Measurements from ENCODE around the gene OR14I1.
"Not testable (repeated sequence)": the region's sequence is repeated elsewhere in the genome, so short reads cannot be mapped to it uniquely, and the experiment has no call there.

OR14I1 gene

GRCh38 chr1:248686815-248687214 lies 15.8 kb downstream of the OR14I1 start:
- DNase-seq (ENCODE audit: low read depth): no peak

GRCh38 chr1:248681651-248682050 lies 20.9 kb downstream of the OR14I1 start:
- DNase-seq (ENCODE audit: low read depth): no peak

- no peak for DNase-seq (ENCODE audit: low read depth)
Observed at GRCh38 chr1:248670003-248670402, 32.6 kb downstream of the OR14I1 start.

GRCh38 chr1:248663453-248664328 lies 38.9 kb downstream of the OR14I1 start:
- DNase-seq (ENCODE audit: low read depth): not testable (repeated sequence)

- not testable (repeated sequence) for DNase-seq (ENCODE audit: low read depth)
Observed at GRCh38 chr1:248656797-248657196, 45.8 kb downstream of the OR14I1 start.

- DNase-seq (ENCODE audit: low read depth): not testable (repeated sequence)
Observed at GRCh38 chr1:248655354-248655753, 47.2 kb downstream of the OR14I1 start, which contains the start of gene OR2T27. Gene OR2T27, minus strand, starts transcription at chr1:248655528. Its CDS starts 4,644 bp downstream, at chr1:248650884.
